MM.1S (cell line): Measurements from ENCODE around the gene VMP1.

ENCODE experiments used
- DNase-seq: peaks from one replicate; pipeline ENCODE4 v3.0.0-alpha.2; 2015
- H2AFZ ChIP-seq: fragments of 300-600 bp; sonication (generic); 2 replicates; pipeline ENCODE4 v1.6.0; 2016; ENCODE audit warnings: antibody characterized with exemption, low read length
- H3F3A ChIP-seq: fragments of 300-600 bp; sonication (generic); 2 replicates; pipeline ENCODE4 v1.6.1; 2016; ENCODE audit warnings: mild to moderate bottlenecking, antibody characterized with exemption, low read length, moderate library complexity, mixed read lengths; ENCODE audit not compliant: insufficient read depth
- H3K27ac ChIP-seq: fragments of 300-600 bp; sonication (generic); 2 replicates; pipeline ENCODE4 v1.5.1; 2016; ENCODE audit warnings: mild to moderate bottlenecking, low read length
- H3K27me3 ChIP-seq: fragments of 300-600 bp; sonication (generic); replicated peaks from 2 replicates; pipeline ENCODE4 v1.6.0; 2016; ENCODE audit warnings: low read length; ENCODE audit not compliant: insufficient read depth
- H3K36me3 ChIP-seq: fragments of 300-600 bp; sonication (generic); replicated peaks from 2 replicates; pipeline ENCODE4 v1.6.1; 2016; ENCODE audit warnings: mild to moderate bottlenecking, low read length, mixed read lengths; ENCODE audit not compliant: insufficient read depth
- H3K4me1 ChIP-seq: fragments of 300-600 bp; sonication (generic); 2 replicates; pipeline ENCODE4 v1.6.1; 2016; ENCODE audit warnings: low read length, mixed read lengths
- H3K4me2 ChIP-seq: fragments of 300-600 bp; sonication (generic); 2 replicates; pipeline ENCODE4 v1.6.0; 2016; ENCODE audit warnings: low read depth, low read length
- H3K4me3 ChIP-seq: fragments of 300-600 bp; sonication (generic); 2 replicates; pipeline ENCODE4 v1.5.1; 2016; ENCODE audit warnings: low read length, mixed read lengths
- H3K79me2 ChIP-seq: fragments of 300-600 bp; sonication (generic); 2 replicates; pipeline ENCODE4 v1.6.1; 2016; ENCODE audit warnings: mixed run types, low read length, mixed read lengths
- H3K9ac ChIP-seq: fragments of 300-600 bp; sonication (generic); 2 replicates; pipeline ENCODE4 v1.6.1; 2016; ENCODE audit warnings: low read length, mixed read lengths
- H3K9me2 ChIP-seq: fragments of 300-600 bp; sonication (generic); replicated peaks from 2 replicates; pipeline ENCODE4 v1.6.1; 2016; ENCODE audit warnings: mild to moderate bottlenecking, low read length, mixed read lengths; ENCODE audit not compliant: insufficient read depth
- H3K9me3 ChIP-seq: fragments of 300-600 bp; sonication (generic); replicated peaks from 2 replicates; pipeline ENCODE4 v1.6.1; 2016; ENCODE audit warnings: mild to moderate bottlenecking, low read length, mixed read lengths; ENCODE audit not compliant: insufficient read depth
- H4K20me1 ChIP-seq: fragments of 300-600 bp; sonication (generic); 2 replicates; pipeline ENCODE4 v1.6.1; 2016; ENCODE audit warnings: mild to moderate bottlenecking, low read length, moderate library complexity, mixed read lengths; ENCODE audit not compliant: insufficient read depth
- EZH2 ChIP-seq: fragments of 300-600 bp; sonication (generic); optimal IDR thresholded peaks from 2 replicates; pipeline ENCODE3; 2017; ENCODE audit warnings: low read depth, mild to moderate bottlenecking, antibody characterized with exemption, low read length, mixed read lengths
- EZH2phosphoT487 ChIP-seq: fragments of 300-600 bp; sonication (generic); IDR thresholded peaks from 2 replicates; pipeline ENCODE4 v1.6.1; 2018; ENCODE audit warnings: antibody characterized with exemption, low read length
- TF ChIP-seq, protein P1 (sequence below): fragments of 300-600 bp; sonication (generic); IDR thresholded peaks from 2 replicates; pipeline ENCODE4 v1.5.1; 2016; ENCODE audit warnings: antibody characterized with exemption, low read length, mixed read lengths

The VMP1 gene

GRCh38 chr17:59688496-59688895 is 19.0 kb upstream of the VMP1 start:
- Histone ChIP-seq H2AFZ (no peak overlapping the region), H3K27me3 (no peaks in the 10 kb centered on the region), H3F3A (peaks cover 6% of the 10 kb centered on the region), H3K4me1 (no peaks in the 10 kb centered on the region), H3K36me3 (peaks cover 32% of the 10 kb centered on the region), H3K9me2 (no peaks in the 10 kb centered on the region), H3K27ac (no peak overlapping the region), H3K9ac (no peak overlapping the region), H3K9me3 (no peaks in the 10 kb centered on the region), H3K79me2 (peaks cover 61% of the 10 kb centered on the region), H4K20me1 (0 out of 2 replicates have a peak, but pooled peaks cover 7% of the 10 kb centered on the region), H3K4me3 (no peak overlapping the region), H3K4me2 (no peak overlapping the region)
- TF ChIP-seq EZH2phosphoT487 (no peak), EZH2 (no peak)
- TF ChIP-seq, protein P1, sequence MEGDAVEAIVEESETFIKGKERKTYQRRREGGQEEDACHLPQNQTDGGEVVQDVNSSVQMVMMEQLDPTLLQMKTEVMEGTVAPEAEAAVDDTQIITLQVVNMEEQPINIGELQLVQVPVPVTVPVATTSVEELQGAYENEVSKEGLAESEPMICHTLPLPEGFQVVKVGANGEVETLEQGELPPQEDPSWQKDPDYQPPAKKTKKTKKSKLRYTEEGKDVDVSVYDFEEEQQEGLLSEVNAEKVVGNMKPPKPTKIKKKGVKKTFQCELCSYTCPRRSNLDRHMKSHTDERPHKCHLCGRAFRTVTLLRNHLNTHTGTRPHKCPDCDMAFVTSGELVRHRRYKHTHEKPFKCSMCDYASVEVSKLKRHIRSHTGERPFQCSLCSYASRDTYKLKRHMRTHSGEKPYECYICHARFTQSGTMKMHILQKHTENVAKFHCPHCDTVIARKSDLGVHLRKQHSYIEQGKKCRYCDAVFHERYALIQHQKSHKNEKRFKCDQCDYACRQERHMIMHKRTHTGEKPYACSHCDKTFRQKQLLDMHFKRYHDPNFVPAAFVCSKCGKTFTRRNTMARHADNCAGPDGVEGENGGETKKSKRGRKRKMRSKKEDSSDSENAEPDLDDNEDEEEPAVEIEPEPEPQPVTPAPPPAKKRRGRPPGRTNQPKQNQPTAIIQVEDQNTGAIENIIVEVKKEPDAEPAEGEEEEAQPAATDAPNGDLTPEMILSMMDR, result no peak
- DNase-seq, result no peak

- Histone ChIP-seq H3K4me2 (no peak overlapping the region), H3K9ac (no peak overlapping the region), H2AFZ (no peak overlapping the region), H3K4me1 (peaks cover 12% of the 10 kb centered on the region; the same call in 1 of the 2 replicates), H3K4me3 (no peak overlapping the region), H4K20me1 (peaks cover 32% of the 10 kb centered on the region; the same call in 1 of the 2 replicates), H3K9me3 (no peaks in the 10 kb centered on the region), H3K36me3 (peaks cover 27% of the 10 kb centered on the region; the same call in 1 of the 2 replicates), H3K27me3 (no peaks in the 10 kb centered on the region), H3K79me2 (peaks cover 76% of the 10 kb centered on the region), H3K9me2 (no peaks in the 10 kb centered on the region), H3F3A (peaks cover 6% of the 10 kb centered on the region; the same call in 1 of the 2 replicates), H3K27ac (no peak overlapping the region)
- TF ChIP-seq EZH2, result no peak
- no peak for TF ChIP-seq EZH2phosphoT487
- TF ChIP-seq, protein P1, result no peak
- DNase-seq, result no peak
Measured at GRCh38 chr17:59693582-59693981, 13.9 kb upstream of the VMP1 start.

- Histone ChIP-seq H3K9me3 (no peaks in the 10 kb centered on the region), H3K79me2 (peaks cover 76% of the 10 kb centered on the region), H3K9ac (no peak overlapping the region), H3F3A (peaks cover 6% of the 10 kb centered on the region; the same call in 1 of the 2 replicates), H3K27me3 (no peaks in the 10 kb centered on the region), H3K4me2 (no peak overlapping the region), H3K4me1 (peaks cover 12% of the 10 kb centered on the region; the same call in 1 of the 2 replicates), H3K9me2 (no peaks in the 10 kb centered on the region), H2AFZ (no peak overlapping the region), H3K27ac (no peak overlapping the region), H3K4me3 (no peak overlapping the region), H4K20me1 (peaks cover 40% of the 10 kb centered on the region), H3K36me3 (peaks cover 34% of the 10 kb centered on the region; the same call in 1 of the 2 replicates)
- no peak for DNase-seq
- TF ChIP-seq, protein P1, result no peak
- TF ChIP-seq EZH2, result no peak
- TF ChIP-seq EZH2phosphoT487, result no peak
Measured at GRCh38 chr17:59694344-59694743, 13.1 kb upstream of the VMP1 start.
